Activated CD4-positive, alpha-beta T cell treated with anti-CD3 and anti-CD28 coated beads, Interleukin-2, amount 10 ng/mL, durations not matched to agents 7 days and 5 days (primary cell): Measurements from ENCODE around the gene BRSK1. TPM values are rescaled to one million over a fixed set of nuclear protein-coding genes. Genes with fewer than 3 reads are reported as not detected.

ENCODE experiments used
- CTCF ChIA-PET: fragments of 350-600 bp; sonication (Branson Sonifier 250); formaldehyde crosslinking; loops from one replicate; lab custom pipeline; 2021; ENCODE audit warnings: antibody characterized with exemption; lab: Charles Lee
- POLR2A ChIA-PET: fragments of 350-600 bp; sonication (Branson Sonifier 250); formaldehyde crosslinking; loops from one replicate; lab custom pipeline; 2021; ENCODE audit warnings: antibody characterized with exemption; lab: Charles Lee
- DNase-seq: peaks from one replicate; pipeline ENCODE4 v3.0.0-alpha.2; 2020
- H3K27ac Mint-ChIP-seq: one replicate; pipeline ENCODE4 v1.8.0; 2021; ENCODE audit warnings: mild to moderate bottlenecking, moderate library complexity, mixed read lengths
- H3K27me3 Mint-ChIP-seq: one replicate; pipeline ENCODE4 v1.8.0; 2021; ENCODE audit warnings: mixed read lengths
- H3K36me3 Mint-ChIP-seq: one replicate; pipeline ENCODE4 v1.8.0; 2021; ENCODE audit warnings: low read depth, mixed read lengths
- H3K4me1 Mint-ChIP-seq: one replicate; pipeline ENCODE4 v1.8.0; 2021; ENCODE audit warnings: mixed read lengths
- H3K4me3 Mint-ChIP-seq: one replicate; pipeline ENCODE4 v1.8.0; 2021; ENCODE audit warnings: mild to moderate bottlenecking, moderate library complexity, mixed read lengths
- H3K9me3 Mint-ChIP-seq: one replicate; pipeline ENCODE4 v1.8.0; 2021; ENCODE audit warnings: mixed read lengths
- total RNA-seq, 2 experiments: library from RNA; stranded (reverse); gene quantifications; one replicate each; pipeline ENCODE4 v1.2.3, GENCODE V29; 2021

The BRSK1 gene
- total RNA-seq, 2 experiments from 2014 or later = 6.8 TPM

GRCh38 chr19:55304980-55305379 lies 21.2 kb downstream of the BRSK1 start:
- POLR2A ChIA-PET = no interaction called here
- no peaks in the 10 kb centered on the region for H3K27me3 Mint-ChIP-seq
- peaks cover 15% of the 10 kb centered on the region for H3K4me1 Mint-ChIP-seq
- H3K36me3 Mint-ChIP-seq = peaks cover 3% of the 10 kb centered on the region
- DNase-seq = no peak
- no peaks in the 10 kb centered on the region for H3K9me3 Mint-ChIP-seq
- H3K27ac Mint-ChIP-seq = no peak overlapping the region
- H3K4me3 Mint-ChIP-seq = no peak overlapping the region
- CTCF ChIA-PET = interaction anchor here (1.4 to 2.8 kb wide), 2 partner anchors 13 kb away, joined by 3 to 9 read pairs; no protein-coding TSS in a partner anchor

GRCh38 chr19:55305491-55305890 lies 21.7 kb downstream of the BRSK1 start:
- Mint-ChIP-seq H3K4me3 (no peak overlapping the region), H3K36me3 (peaks cover 3% of the 10 kb centered on the region), H3K9me3 (no peaks in the 10 kb centered on the region), H3K4me1 (peaks cover 15% of the 10 kb centered on the region), H3K27me3 (no peaks in the 10 kb centered on the region), H3K27ac (peak overlapping the region; percentile 55)
- POLR2A ChIA-PET = no interaction called here
- peak; percentile 63 for DNase-seq
- CTCF ChIA-PET = interaction anchor here (1.4 to 2.8 kb wide), 2 partner anchors 12 to 13 kb away, joined by 3 to 9 read pairs; no protein-coding TSS in a partner anchor

- H3K36me3 Mint-ChIP-seq = peaks cover 3% of the 10 kb centered on the region
- H3K4me3 Mint-ChIP-seq = no peak overlapping the region
Observed at GRCh38 chr19:55305983-55306562, 22.3 kb downstream of the BRSK1 start.

GRCh38 chr19:55306712-55307111 lies 22.9 kb downstream of the BRSK1 start:
- H3K4me1 Mint-ChIP-seq = peaks cover 10% of the 10 kb centered on the region
- H3K27me3 Mint-ChIP-seq = no peaks in the 10 kb centered on the region
- H3K27ac Mint-ChIP-seq = no peak overlapping the region
- ChIA-PET CTCF (interaction anchor here (0.5 to 2.8 kb wide), 4 partner anchors 11 to 51 kb away, joined by 3 to 9 read pairs (median 3); partner anchors contain the start of gene KMT5C), POLR2A (interaction anchor here (0.7 kb wide), 1 partner anchor 101 kb away, joined by 3 read pairs; the partner anchor contains the start of gene UBE2S)
- H3K36me3 Mint-ChIP-seq = peaks cover 3% of the 10 kb centered on the region
- H3K4me3 Mint-ChIP-seq = no peak overlapping the region
- H3K9me3 Mint-ChIP-seq = no peaks in the 10 kb centered on the region
- DNase-seq = no peak

More at GRCh38 chr19:55305983-55306562, 22.3 kb downstream of the BRSK1 start:
- Mint-ChIP-seq H3K27me3 (no peaks in the 10 kb centered on the region), H3K9me3 (no peaks in the 10 kb centered on the region), H3K27ac (no peak overlapping the region), H3K4me1 (peaks cover 15% of the 10 kb centered on the region)
- CTCF ChIA-PET = interaction anchor here (0.5 to 2.8 kb wide), 3 partner anchors 12 to 25 kb away, joined by 3 to 9 read pairs (median 3); no protein-coding TSS in a partner anchor
- POLR2A ChIA-PET = interaction anchor here (0.7 kb wide), 1 partner anchor 102 kb away, joined by 3 read pairs; the partner anchor contains the start of gene UBE2S
- no peak for DNase-seq

- H3K9me3 Mint-ChIP-seq = no peaks in the 10 kb centered on the region
- H3K27ac Mint-ChIP-seq = no peak overlapping the region
- peaks cover 6% of the 10 kb centered on the region for H3K4me1 Mint-ChIP-seq
- H3K4me3 Mint-ChIP-seq = no peak overlapping the region
- no peaks in the 10 kb centered on the region for H3K27me3 Mint-ChIP-seq
- POLR2A ChIA-PET = no interaction called here
- peaks cover 3% of the 10 kb centered on the region for H3K36me3 Mint-ChIP-seq
- DNase-seq = no peak
- CTCF ChIA-PET = interaction anchor here (0.6 to 1.5 kb wide), 2 partner anchors 31 to 346 kb away, joined by 3 read pairs; partner anchors contain the start of gene KMT5C
Observed at GRCh38 chr19:55308281-55308680, 24.5 kb downstream of the BRSK1 start.

- POLR2A ChIA-PET = no interaction called here
- CTCF ChIA-PET = interaction anchor here (1.1 to 1.2 kb wide), 3 partner anchors 8 to 75 kb away, joined by 3 read pairs; partner anchors contain the start of gene TMEM238
- H3K27me3 Mint-ChIP-seq = no peaks in the 10 kb centered on the region
- H3K4me3 Mint-ChIP-seq = no peak overlapping the region
- no peak overlapping the region for H3K27ac Mint-ChIP-seq
- H3K4me1 Mint-ChIP-seq = peaks cover 6% of the 10 kb centered on the region
- no peaks in the 10 kb centered on the region for H3K9me3 Mint-ChIP-seq
- peaks cover 3% of the 10 kb centered on the region for H3K36me3 Mint-ChIP-seq
- no peak for DNase-seq
Observed at GRCh38 chr19:55309448-55309847, 25.7 kb downstream of the BRSK1 start.

GRCh38 chr19:55310498-55310897 lies 26.7 kb downstream of the BRSK1 start:
- no peak overlapping the region for H3K27ac Mint-ChIP-seq
- DNase-seq = no peak
- ChIA-PET CTCF (interaction anchor here (1.1 kb wide), 1 partner anchor 11 kb away, joined by 3 read pairs; no protein-coding TSS in a partner anchor), POLR2A (no interaction called here)
- H3K4me1 Mint-ChIP-seq = peaks cover 4% of the 10 kb centered on the region
- peaks cover 3% of the 10 kb centered on the region for H3K36me3 Mint-ChIP-seq
- H3K9me3 Mint-ChIP-seq = no peaks in the 10 kb centered on the region
- no peak overlapping the region for H3K4me3 Mint-ChIP-seq
- H3K27me3 Mint-ChIP-seq = no peaks in the 10 kb centered on the region

GRCh38 chr19:55311397-55311796 lies 27.6 kb downstream of the BRSK1 start:
- Mint-ChIP-seq H3K4me1 (no peaks in the 10 kb centered on the region), H3K27me3 (no peaks in the 10 kb centered on the region), H3K4me3 (no peak overlapping the region), H3K27ac (no peak overlapping the region), H3K9me3 (no peaks in the 10 kb centered on the region), H3K36me3 (peaks cover 3% of the 10 kb centered on the region)
- DNase-seq = no peak
- ChIA-PET POLR2A (no interaction called here), CTCF (interaction anchor here (1.2 kb wide), 1 partner anchor 57 kb away, joined by 3 read pairs; no protein-coding TSS in a partner anchor)

GRCh38 chr19:55311797-55312196 lies 28.0 kb downstream of the BRSK1 start:
- Mint-ChIP-seq H3K27me3 (no peaks in the 10 kb centered on the region), H3K4me3 (no peak overlapping the region), H3K27ac (no peak overlapping the region), H3K4me1 (no peaks in the 10 kb centered on the region), H3K36me3 (peaks cover 3% of the 10 kb centered on the region), H3K9me3 (no peaks in the 10 kb centered on the region)
- no peak for DNase-seq
- POLR2A ChIA-PET = no interaction called here
- CTCF ChIA-PET = interaction anchor here (1.2 kb wide), 1 partner anchor 56 kb away, joined by 3 read pairs; no protein-coding TSS in a partner anchor

- Mint-ChIP-seq H3K4me1 (no peaks in the 10 kb centered on the region), H3K27ac (no peak overlapping the region), H3K27me3 (no peaks in the 10 kb centered on the region), H3K4me3 (no peak overlapping the region), H3K9me3 (no peaks in the 10 kb centered on the region), H3K36me3 (no peaks in the 10 kb centered on the region)
- DNase-seq = no peak
- CTCF ChIA-PET = interaction anchor here (1.1 kb wide), 1 partner anchor 11 kb away, joined by 3 read pairs; no protein-coding TSS in a partner anchor
- POLR2A ChIA-PET = no interaction called here
Observed at GRCh38 chr19:55312621-55313512, 29.1 kb downstream of the BRSK1 start.

- POLR2A ChIA-PET = no interaction called here
- Mint-ChIP-seq H3K27ac (no peak overlapping the region), H3K36me3 (no peaks in the 10 kb centered on the region), H3K9me3 (no peaks in the 10 kb centered on the region), H3K4me1 (no peaks in the 10 kb centered on the region), H3K4me3 (no peak overlapping the region), H3K27me3 (no peaks in the 10 kb centered on the region)
- no peak for DNase-seq
- CTCF ChIA-PET = no interaction called here
Observed at GRCh38 chr19:55314396-55314795, 30.6 kb downstream of the BRSK1 start.

- no peaks in the 10 kb centered on the region for H3K9me3 Mint-ChIP-seq
- H3K36me3 Mint-ChIP-seq = no peaks in the 10 kb centered on the region
- no peak overlapping the region for H3K27ac Mint-ChIP-seq
- H3K4me3 Mint-ChIP-seq = no peak overlapping the region
- no peaks in the 10 kb centered on the region for H3K27me3 Mint-ChIP-seq
- no peak for DNase-seq
- ChIA-PET POLR2A (no interaction called here), CTCF (no interaction called here)
- no peaks in the 10 kb centered on the region for H3K4me1 Mint-ChIP-seq
Observed at GRCh38 chr19:55315956-55316525, 32.2 kb downstream of the BRSK1 start.
